GM10266 (cell line): ENCODE data around the gene INPP5B.
"Not testable (repeated sequence)": the region's sequence is repeated elsewhere in the genome, so short reads cannot be mapped to it uniquely, and the experiment has no call there.

Source experiments
- DNase-seq: peaks from one replicate; pipeline ENCODE4 v3.0.0; 2012; ENCODE audit errors: extremely low spot score
- CTCF ChIP-seq: IDR thresholded peaks from 2 replicates; pipeline ENCODE4 v1.5.1; 2012; ENCODE audit warnings: mild to moderate bottlenecking, low read depth; ENCODE audit not compliant: control insufficient read depth, insufficient read depth; ENCODE audit errors: missing control alignments

INPP5B gene

GRCh38 chr1:37947364-37947763 is 511 bp upstream of the INPP5B start:
- no peak for DNase-seq
- TF ChIP-seq CTCF: no peak

- no peak for TF ChIP-seq CTCF
- DNase-seq: no peak
Observed at GRCh38 chr1:37945743-37946702, 830 bp downstream of the INPP5B start.

GRCh38 chr1:37945251-37945650 is 1.6 kb downstream of the INPP5B start:
- DNase-seq: no peak
- no peak for TF ChIP-seq CTCF

- no peak for TF ChIP-seq CTCF
- no peak for DNase-seq
Observed at GRCh38 chr1:37944816-37945215, 2.0 kb downstream of the INPP5B start.

- no peak for TF ChIP-seq CTCF
- no peak for DNase-seq
Observed at GRCh38 chr1:37944086-37944763, 2.6 kb downstream of the INPP5B start.

- no peak for DNase-seq
- TF ChIP-seq CTCF: no peak
Observed at GRCh38 chr1:37940299-37940947, 6.4 kb downstream of the INPP5B start.

GRCh38 chr1:37936760-37937159 is 10.1 kb downstream of the INPP5B start:
- not testable (repeated sequence) for DNase-seq
